Measurements from ENCODE around the gene LRCH3.
"Not testable (repeated sequence)": the region's sequence is repeated elsewhere in the genome, so short reads cannot be mapped to it uniquely, and the experiment has no call there.

LRCH3 gene

GRCh38 chr3:197908550-197908949 is 117.5 kb downstream of the LRCH3 start:
- H3K9me3 Mint-ChIP-seq, H3K27me3 Mint-ChIP-seq, H3K27ac Mint-ChIP-seq, H3K4me3 Mint-ChIP-seq, ATAC-seq, DNase-seq: not testable (repeated sequence)
- peaks cover 28% of the 10 kb centered on the region for H3K4me1 Mint-ChIP-seq

GRCh38 chr3:197908957-197909701 is 118.1 kb downstream of the LRCH3 start:
- Mint-ChIP-seq H3K4me3 (no peak overlapping the region), H3K27me3 (no peaks in the 10 kb centered on the region), H3K27ac (no peak overlapping the region), H3K9me3 (no peaks in the 10 kb centered on the region), H3K4me1 (peaks cover 28% of the 10 kb centered on the region)
- ATAC-seq, result no peak
- no peak for DNase-seq

- H3K27me3 Mint-ChIP-seq, result no peaks in the 10 kb centered on the region
- no peaks in the 10 kb centered on the region for H3K4me1 Mint-ChIP-seq
- no peak overlapping the region for H3K27ac Mint-ChIP-seq
- ATAC-seq (no peak), DNase-seq (no peak)
- no peaks in the 10 kb centered on the region for H3K9me3 Mint-ChIP-seq
- no peak overlapping the region for H3K4me3 Mint-ChIP-seq
Measured at GRCh38 chr3:197912741-197913476, 121.9 kb downstream of the LRCH3 start.

- no peak overlapping the region for H3K27ac Mint-ChIP-seq
- no peaks in the 10 kb centered on the region for H3K4me1 Mint-ChIP-seq
- DNase-seq (no peak), ATAC-seq (no peak)
- H3K27me3 Mint-ChIP-seq, result no peaks in the 10 kb centered on the region
- H3K9me3 Mint-ChIP-seq, result no peaks in the 10 kb centered on the region
- H3K4me3 Mint-ChIP-seq, result no peak overlapping the region
Measured at GRCh38 chr3:197913641-197914380, 122.8 kb downstream of the LRCH3 start.

GRCh38 chr3:197921429-197922275 is 130.6 kb downstream of the LRCH3 start:
- not testable (repeated sequence) for H3K4me1 Mint-ChIP-seq, H3K9me3 Mint-ChIP-seq, H3K27me3 Mint-ChIP-seq, H3K4me3 Mint-ChIP-seq
- DNase-seq (peak in 1 of 2 donors; percentile 55), ATAC-seq (peak; percentile 53)
- H3K27ac Mint-ChIP-seq, result peak overlapping the region in 1 of 2 donors; percentile 35

- Mint-ChIP-seq H3K27ac (no peak overlapping the region), H3K4me3 (no peak overlapping the region), H3K9me3 (peaks cover 0 to 6% of the 10 kb centered on the region in 2 donors), H3K4me1 (peaks cover 5% of the 10 kb centered on the region), H3K27me3 (no peaks in the 10 kb centered on the region)
- no peak for ATAC-seq
- DNase-seq, result no peak
Measured at GRCh38 chr3:197926418-197926817, 135.4 kb downstream of the LRCH3 start.

GRCh38 chr3:197927578-197927977 is 136.5 kb downstream of the LRCH3 start:
- not testable (repeated sequence) for ATAC-seq, H3K4me3 Mint-ChIP-seq, H3K27me3 Mint-ChIP-seq, H3K9me3 Mint-ChIP-seq, H3K27ac Mint-ChIP-seq, H3K4me1 Mint-ChIP-seq, DNase-seq

- Mint-ChIP-seq H3K4me1 (peaks cover 6% of the 10 kb centered on the region), H3K4me3 (no peak overlapping the region), H3K27ac (no peak overlapping the region), H3K9me3 (no peaks in the 10 kb centered on the region), H3K27me3 (no peaks in the 10 kb centered on the region)
- DNase-seq (no peak), ATAC-seq (no peak)
Measured at GRCh38 chr3:197936819-197937384, 145.8 kb downstream of the LRCH3 start.

Measured in stimulated activated naive CD8-positive, alpha-beta T cell treated with anti-CD3 and anti-CD28 coated beads, Interleukin-15, amount 100 ng/mL, for 72 hours (primary cell).